ENCODE results near the gene TRIM17.

DNA sequence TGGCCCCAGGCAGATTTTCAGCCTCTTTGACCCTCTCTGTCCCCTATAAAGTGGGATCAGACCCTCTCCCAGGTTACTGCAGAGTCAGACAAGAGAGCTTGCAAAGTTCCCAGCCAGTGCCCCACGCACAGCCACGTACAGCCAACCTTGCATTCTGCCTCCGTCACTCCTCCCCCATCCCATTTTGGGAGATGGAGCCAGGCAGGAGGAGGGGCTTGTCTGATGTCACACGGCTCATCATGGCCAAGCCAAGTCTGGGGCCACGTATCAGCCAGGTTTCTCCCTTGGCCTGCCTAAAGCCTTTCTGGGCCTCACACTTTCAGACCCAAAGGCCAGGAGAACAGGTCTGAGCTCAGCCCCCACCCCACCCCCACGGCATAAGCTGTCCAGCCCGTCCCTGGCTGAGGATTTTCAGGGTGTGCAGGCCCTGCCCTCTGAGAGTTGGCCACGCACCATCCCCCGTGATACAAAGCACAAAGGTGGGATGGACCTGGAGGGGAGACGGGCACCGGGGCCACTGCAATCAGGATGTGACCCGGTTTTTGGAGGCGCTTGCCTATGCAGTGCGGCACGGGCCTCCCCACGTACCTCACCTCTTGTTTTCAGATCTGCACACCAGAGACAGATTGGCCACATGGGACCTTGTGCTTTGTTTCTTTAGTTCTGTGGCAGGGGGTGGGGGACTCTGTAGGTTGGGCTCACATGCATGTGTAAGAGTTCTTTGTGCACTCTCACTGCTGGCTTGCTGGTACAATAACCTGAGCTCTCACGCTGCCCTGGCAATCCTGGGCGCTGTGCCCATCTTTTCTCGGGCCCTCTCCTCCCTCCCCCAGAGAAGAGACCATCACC, 57.7 kb downstream of the TRIM17 start:
- no peak for TF ChIP-seq POLR2A (IDR thresholded peaks at IDR 0.05; ENCODE audit: low read length)
- no peak for TF ChIP-seq GATA1 (IDR thresholded peaks at IDR 0.05; ENCODE audit: low read depth, low read length)
